ENCODE data around the gene CHPF2.

DNA sequence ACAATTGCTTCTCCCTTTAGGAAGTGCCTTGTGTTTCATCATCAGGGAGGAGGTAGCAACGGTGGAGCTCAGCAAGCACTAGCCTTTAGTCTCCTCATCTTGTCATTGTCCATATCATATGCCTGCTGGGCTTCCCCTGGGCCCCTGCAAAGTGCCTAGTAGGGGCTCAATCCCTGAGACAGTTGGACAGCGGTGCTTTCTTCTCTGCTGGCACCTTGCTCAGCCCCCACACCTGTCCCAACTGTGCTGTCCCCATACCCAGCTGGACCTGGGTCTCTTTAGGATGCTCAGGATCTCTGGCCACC, 10.7 kb downstream of the CHPF2 start:
- TF ChIP-seq, protein P1, sequence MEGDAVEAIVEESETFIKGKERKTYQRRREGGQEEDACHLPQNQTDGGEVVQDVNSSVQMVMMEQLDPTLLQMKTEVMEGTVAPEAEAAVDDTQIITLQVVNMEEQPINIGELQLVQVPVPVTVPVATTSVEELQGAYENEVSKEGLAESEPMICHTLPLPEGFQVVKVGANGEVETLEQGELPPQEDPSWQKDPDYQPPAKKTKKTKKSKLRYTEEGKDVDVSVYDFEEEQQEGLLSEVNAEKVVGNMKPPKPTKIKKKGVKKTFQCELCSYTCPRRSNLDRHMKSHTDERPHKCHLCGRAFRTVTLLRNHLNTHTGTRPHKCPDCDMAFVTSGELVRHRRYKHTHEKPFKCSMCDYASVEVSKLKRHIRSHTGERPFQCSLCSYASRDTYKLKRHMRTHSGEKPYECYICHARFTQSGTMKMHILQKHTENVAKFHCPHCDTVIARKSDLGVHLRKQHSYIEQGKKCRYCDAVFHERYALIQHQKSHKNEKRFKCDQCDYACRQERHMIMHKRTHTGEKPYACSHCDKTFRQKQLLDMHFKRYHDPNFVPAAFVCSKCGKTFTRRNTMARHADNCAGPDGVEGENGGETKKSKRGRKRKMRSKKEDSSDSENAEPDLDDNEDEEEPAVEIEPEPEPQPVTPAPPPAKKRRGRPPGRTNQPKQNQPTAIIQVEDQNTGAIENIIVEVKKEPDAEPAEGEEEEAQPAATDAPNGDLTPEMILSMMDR (IDR thresholded peaks at IDR 0.05) = no peak
- TF ChIP-seq POLR2A (IDR thresholded peaks at IDR 0.05) = no peak

All from uterus (tissue), 2 donors.